AG08396 (cell line): Measurements from ENCODE around the gene SLC35F1.

Source experiments
- DNase-seq: peaks from one replicate; pipeline ENCODE4 v3.0.0; 2012; ENCODE audit warnings: low spot score, mixed read lengths

The SLC35F1 gene

GRCh38 chr6:118197539-118197938 lies 290.5 kb downstream of the SLC35F1 start:
- DNase-seq: no peak

DNA sequence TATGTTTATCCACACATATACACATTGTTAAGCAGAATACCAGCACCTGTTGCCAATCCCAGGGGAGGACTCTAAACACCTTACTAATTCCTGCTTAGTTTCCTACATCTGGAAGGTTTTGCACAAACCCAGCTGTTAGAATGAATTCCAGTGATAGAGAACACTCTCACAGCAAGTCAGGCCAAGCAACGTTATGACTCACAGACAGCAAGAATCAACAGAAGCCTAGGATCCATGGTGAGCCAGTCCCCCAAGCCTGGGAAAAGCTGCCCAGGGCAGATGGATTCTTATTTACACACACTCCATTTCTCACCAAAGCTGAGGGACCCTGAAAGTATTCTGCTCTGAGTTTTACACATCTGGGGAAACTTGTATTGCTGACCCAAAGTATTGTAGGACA lies 291.7 kb downstream of the SLC35F1 start:
- DNase-seq: no peak

DNA sequence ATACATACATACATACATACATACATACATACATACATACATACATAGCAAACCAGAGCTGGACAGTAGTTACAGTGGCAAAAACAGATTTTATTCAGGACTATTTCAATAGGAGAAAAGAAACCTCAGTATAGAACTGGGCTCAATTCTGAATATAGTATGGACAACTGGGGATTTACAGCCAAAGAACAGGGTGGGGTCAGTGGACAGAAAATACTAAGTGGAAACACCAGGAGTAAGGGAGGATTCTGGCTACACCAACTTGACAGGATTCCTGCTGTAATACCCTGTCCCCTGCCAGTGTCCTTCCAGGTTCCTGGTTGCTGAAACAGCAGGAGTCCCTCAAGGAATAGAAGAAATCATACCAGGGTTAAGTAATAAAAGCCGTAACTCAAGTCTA lies 293.1 kb downstream of the SLC35F1 start:
- no peak for DNase-seq

GRCh38 chr6:118202517-118202916 lies 295.5 kb downstream of the SLC35F1 start:
- DNase-seq: no peak

GRCh38 chr6:118203545-118203944 lies 296.5 kb downstream of the SLC35F1 start:
- no peak for DNase-seq

DNA sequence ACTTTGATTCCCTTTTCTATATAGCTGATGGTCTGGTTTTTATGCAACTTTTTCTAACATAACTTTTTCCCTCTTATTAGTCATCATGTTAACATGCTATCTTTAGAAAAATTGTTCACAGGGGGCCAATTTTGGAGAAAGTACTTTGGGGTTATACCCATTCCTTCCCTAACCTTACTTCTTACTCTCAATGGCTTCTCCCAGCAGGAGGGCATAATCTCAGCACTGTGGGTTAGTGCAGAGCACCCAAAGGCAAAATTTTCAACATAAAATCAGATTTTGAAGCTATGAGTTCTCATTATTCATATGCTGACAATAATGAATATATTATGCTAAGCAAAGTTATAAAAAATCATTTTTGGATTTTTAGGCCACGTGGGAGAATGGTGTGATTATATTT lies 299.2 kb downstream of the SLC35F1 start:
- DNase-seq: no peak

- no peak for DNase-seq
Observed at GRCh38 chr6:118207947-118208346, 300.9 kb downstream of the SLC35F1 start.

- DNase-seq: no peak
Observed at GRCh38 chr6:118212451-118213173, 305.5 kb downstream of the SLC35F1 start.

- no peak for DNase-seq
Observed at GRCh38 chr6:118215269-118215668, 308.2 kb downstream of the SLC35F1 start.

DNA sequence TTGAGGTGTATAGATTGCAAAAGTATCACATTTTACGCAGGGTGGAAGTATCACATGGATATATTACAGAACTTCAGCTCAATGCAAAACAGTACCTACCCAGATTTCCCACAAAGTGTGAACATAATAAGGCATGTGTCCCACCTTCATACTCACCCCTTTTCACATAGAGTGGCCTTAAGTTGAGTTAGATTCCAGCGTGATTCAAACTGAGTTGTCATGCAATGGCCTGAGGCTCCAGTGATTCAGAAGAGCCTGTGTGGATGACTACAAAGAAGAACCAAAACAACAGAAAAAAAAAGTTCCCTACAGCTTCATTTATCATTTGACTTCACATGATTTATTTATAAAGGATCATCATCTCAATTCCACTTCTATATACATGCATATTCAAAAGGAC lies 309.7 kb downstream of the SLC35F1 start:
- DNase-seq: no peak

DNA sequence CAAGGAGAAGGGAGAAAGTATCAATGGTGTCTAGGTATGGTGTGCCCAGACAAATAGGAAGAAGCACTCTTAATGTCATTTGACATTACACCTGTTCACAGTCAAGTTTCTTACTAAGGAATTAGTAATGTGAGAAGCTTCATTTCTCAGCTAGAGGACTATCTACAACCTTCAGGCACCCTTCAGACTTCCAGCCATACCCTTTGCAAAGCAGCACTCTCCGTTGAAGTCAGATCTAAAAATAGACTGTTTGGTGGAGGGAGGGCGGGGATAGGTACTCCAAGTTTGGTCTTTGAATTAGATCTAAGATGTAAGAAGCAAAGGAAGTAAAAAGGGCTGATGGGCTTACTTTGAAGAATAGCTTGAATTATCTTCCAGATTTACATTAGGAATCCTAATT lies 311.1 kb downstream of the SLC35F1 start:
- no peak for DNase-seq

DNA sequence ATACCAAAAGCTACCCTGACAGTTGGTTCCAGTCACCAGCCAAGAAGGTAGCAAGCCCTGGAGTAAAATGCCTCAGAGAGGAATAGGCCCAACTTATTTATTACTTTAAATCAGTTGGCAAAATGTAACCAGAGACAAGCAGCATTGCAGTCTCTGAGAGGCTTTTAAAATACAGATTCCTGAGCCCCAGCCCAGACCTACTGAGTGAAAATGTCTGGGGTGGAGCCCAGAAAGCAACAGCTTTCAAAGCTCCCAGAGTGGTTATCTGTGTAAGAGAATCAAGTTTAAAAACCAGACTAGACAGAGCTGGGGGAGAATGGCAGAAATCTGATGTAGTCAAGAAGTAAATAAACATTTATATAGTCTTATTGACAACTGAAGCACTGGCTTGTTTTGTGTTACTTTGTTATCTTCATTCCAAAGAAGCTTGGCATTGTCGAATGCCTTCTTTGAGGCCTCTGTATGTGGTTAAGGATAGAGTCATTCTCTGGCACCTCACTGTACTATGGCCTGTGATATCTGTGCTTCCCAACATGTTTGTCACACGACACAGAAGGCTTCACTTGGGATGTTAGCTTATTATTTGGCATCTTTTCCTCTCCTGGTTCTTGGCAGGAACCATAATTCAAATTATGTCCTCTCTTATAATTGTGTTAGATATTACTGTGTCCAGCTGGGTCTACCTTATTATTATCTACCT lies 313.5 kb downstream of the SLC35F1 start:
- no peak for DNase-seq

DNA sequence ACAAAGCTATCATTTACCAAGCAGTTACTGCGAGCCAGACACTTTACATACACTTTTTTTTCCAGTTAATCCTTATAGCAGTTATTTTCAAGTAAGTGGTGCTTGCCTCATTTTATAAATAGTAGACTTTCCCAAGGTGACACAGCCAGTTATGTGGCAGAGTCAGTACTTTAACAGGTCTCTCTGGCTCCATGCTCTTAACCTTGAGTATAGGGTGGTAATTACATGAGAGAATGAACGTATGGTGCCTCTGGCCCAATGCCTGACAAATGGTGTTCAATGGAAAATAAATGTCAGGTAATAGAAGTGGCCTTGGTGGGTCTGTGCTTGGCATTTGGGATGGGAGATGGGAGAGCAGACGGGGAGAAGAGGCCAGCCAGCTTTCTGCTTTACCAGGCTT lies 316.3 kb downstream of the SLC35F1 start:
- no peak for DNase-seq

DNA sequence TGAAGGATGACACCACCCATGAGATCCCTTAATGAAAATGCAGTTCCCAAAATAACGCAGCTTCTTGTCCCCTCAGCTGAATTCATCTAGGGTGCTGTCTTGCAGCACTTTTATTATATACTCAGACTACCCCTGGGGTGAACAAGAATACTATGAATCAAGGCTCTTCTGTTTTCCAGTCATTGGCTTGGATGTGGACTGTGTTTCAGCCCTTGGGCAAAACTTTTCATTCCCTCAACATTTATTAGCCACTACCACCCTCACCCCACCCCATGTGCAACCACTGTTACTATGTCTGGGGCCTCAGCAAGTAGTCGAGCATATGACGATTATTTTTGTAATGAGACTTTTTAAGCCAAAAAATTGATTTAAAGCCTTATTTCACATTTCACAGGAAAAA lies 321.8 kb downstream of the SLC35F1 start:
- no peak for DNase-seq

DNA sequence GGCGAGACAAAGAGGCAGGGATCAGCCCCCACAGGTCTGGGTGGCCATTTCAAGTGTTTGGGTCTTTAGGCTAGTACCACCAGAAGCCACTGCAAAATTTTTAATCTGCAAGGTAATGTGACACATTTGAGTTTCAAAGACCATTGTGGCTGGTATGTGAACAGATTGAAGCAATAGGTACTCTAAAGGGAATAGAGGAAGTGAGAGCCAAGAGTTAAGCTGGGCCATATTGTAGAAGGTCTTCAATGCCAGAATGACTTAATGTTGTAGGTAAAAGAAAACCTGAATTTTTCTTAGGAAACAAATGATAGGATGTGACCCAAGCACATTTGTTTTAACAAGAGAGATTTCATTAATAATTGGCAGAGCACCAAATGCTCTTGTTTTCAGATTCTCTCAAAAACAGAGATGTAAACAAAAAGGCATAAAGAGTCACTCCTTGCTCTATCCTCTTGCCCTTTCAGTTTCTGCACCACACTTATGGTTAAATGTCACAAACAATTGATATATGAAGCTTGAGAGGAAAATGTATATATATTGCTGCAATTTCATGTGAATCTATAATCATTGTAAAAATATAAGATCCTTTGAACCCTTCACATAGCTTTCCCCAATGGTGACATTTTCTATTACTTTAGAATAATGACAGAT lies 333.9 kb downstream of the SLC35F1 start:
- DNase-seq: no peak

DNA sequence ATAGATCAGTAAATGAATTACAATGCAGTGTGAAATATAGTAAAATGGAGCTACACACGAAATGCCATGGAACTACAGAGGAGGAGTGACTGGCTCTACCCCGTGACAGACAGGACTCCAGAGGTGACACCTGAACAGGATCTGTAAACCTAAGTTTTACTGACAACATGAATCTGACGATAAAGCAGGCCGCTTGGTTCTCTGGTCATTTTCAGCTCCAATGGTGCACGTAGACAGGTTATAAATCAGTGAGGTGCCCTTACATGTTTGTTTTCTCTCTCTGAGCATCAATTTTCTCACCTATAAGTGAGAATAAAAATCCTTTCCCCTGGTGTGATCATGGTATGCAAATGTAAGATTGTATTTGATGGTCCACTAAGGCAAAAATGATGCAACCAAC lies 339.3 kb downstream of the SLC35F1 start:
- no peak for DNase-seq

GRCh38 chr6:118248171-118248570 lies 341.1 kb downstream of the SLC35F1 start:
- DNase-seq: no peak

- DNase-seq: no peak
Observed at GRCh38 chr6:118249680-118250079, 342.6 kb downstream of the SLC35F1 start.

DNA sequence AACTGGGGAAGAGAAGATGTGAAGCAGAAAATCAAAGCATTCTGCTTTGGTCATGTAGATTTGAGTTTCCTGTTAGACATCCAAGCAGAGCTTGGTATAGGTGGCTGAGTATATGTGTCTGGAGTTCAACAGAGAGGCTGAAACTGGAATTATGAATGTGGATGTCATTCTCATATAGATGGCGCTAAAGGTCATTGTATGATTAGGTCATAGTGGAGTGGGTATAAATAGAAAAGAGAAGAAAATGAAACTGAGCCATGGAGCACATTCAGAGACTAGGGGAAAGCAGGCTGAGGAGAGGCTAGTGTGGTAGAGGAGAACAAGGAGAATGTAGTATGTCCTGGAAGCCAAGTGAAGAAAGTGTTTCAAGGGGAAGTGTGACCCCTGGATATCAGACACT lies 345.4 kb downstream of the SLC35F1 start:
- DNase-seq: no peak

GRCh38 chr6:118253741-118254140 lies 346.7 kb downstream of the SLC35F1 start:
- DNase-seq: no peak

DNA sequence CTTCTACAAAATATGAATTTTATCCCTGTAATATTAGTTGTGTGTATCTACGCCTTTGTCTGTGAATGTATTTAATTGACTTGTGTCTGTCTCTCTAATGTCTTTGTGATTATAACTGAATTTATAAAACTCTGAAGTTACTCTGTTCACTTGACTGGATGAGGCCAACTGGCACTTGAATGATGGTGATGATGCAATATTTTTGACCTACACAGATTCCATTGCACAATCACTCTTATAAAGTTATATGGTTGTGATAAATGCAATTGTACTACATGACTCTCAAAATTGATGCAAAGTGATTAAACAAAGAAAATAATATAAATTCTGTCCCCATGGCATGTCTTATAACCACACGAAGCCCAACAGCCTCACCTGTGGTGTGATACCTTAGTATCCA lies 353.8 kb downstream of the SLC35F1 start:
- DNase-seq: no peak

DNA sequence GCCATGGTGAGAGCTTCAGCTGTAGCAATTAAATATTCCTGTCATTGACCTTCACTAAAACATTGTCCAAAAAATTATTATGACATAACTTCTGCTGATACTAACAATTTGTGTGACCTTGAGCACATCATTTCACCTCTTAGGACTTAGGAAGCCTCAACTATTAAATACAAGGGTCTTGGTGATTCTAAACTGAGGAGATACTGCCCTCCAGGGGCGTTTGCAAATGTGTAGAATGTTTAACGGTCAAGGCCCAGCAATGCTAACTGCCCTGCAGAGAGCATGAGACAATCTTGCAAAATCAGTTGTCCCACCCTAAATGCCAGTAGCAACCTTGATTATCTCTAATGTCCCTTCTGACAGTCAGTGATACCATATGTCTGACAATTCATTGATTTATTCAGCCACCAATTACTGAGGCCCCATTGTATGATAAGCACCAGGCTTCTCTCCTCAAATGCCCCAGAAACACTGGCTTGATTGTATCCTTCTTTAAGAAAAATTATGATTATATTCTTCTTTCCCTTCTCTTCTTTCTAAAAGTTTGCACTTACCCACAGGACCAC lies 356.9 kb downstream of the SLC35F1 start:
- DNase-seq: peak; percentile 17

DNA sequence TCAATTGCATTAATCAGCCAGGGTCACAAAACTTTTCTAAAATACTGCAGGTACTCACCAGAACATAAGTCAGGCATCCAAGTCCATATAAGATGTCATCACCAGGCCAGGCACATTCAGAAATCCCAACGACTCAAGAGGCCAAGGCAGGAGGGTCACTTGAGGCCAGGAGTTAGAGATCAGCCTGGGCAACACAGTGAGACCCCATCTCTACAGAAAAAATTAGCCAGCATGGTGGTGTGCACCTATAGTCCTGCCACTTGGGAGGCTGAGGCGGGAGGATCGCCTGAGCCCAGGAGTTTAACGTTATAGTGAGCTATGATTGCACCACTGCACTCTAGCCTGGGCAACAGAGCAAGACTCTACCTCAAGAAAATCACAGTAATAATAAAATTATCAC lies 362.6 kb downstream of the SLC35F1 start:
- no peak for DNase-seq
